K562 (cell line): ENCODE measurements around the gene CNTN5. TPM values are rescaled to one million over a fixed set of nuclear protein-coding genes. Genes with fewer than 3 reads are reported as not detected.

Source experiments
- ATAC-seq: fragments of 200-7000 bp; cut with Tn5 transposase; 3 replicates; pipeline ENCODE4 v1.9.1; 2020; ENCODE audit warnings: moderate library complexity
- BruUV-seq: library from RNA; stranded (reverse); fragments of 400-500 nt; replicated peaks from 2 replicates; lab custom pipeline; 2021; lab: Mats Ljungman, UMichigan
- CTCF ChIA-PET: fragments of 300-600 bp; formaldehyde crosslinking; extraction: SDS; loops from one replicate; lab custom pipeline; 2021; ENCODE audit warnings: low intra/inter-chr PET ratio; lab: Yijun Ruan, JAX
- POLR2A ChIA-PET: fragments of 300-600, 350-650 bp; sonication (Branson Sonifier 250); formaldehyde crosslinking; extraction: SDS; loops from one replicate; lab custom pipeline; 2021; ENCODE audit warnings: antibody characterized with exemption, inconsistent platforms; lab: Yijun Ruan, JAX
- DNase-seq, 4 experiments: peaks; one replicate each; pipeline versions ENCODE4 v3.0.0 to v3.0.0-alpha.2; 2011 to 2018; ENCODE audit warnings: low spot score in 3 of 4, mixed read lengths in 3 of 4; ENCODE audit errors: extremely low read depth in 1 of 4
- FAIRE-seq: peaks from 2 replicates; lab custom pipeline; 2011; peaks lifted over from hg19 to GRCh38; lab: Jason Lieb, UNC
- H2AFZ ChIP-seq: 2 replicates; pipeline ENCODE4 v1.6.0; 2011; ENCODE audit warnings: low read depth, low read length, control low read depth, inconsistent platforms
- H3K27ac ChIP-seq: fragments of 200-600 bp; 3 replicates; pipeline ENCODE4 v1.8.0; 2011; ENCODE audit warnings: low read depth, mild to moderate bottlenecking, control low read depth, inconsistent platforms, low read length, moderate library complexity, mixed read lengths; ENCODE audit errors: extremely low read depth
- H3K27me3 ChIP-seq, 2 experiments: fragments of 300-600 bp in 1 of 2; 2 replicates in 1 of 2; 3 replicates in 1 of 2; pipeline versions ENCODE4 v1.6.0 to v1.8.0; 2011; ENCODE audit warnings: inconsistent platforms in 2 of 2, low read length in 2 of 2, mild to moderate bottlenecking in 1 of 2, mixed read lengths in 1 of 2, moderate library complexity in 1 of 2; ENCODE audit not compliant: control insufficient read depth in 2 of 2, insufficient read depth in 2 of 2
- H3K36me3 ChIP-seq: fragments of 300-600 bp; 3 replicates; pipeline ENCODE4 v1.8.0; 2011; ENCODE audit warnings: mild to moderate bottlenecking, low read length, inconsistent platforms; ENCODE audit not compliant: control insufficient read depth, insufficient read depth
- H3K4me1 ChIP-seq, 2 experiments: fragments of 200-600 bp in 1 of 2; replicated peaks in 1 of 2; 2 replicates in 1 of 2; 3 replicates in 1 of 2; pipeline versions ENCODE4 v1.5.1 to v1.8.0; 2011; ENCODE audit warnings: inconsistent platforms in 2 of 2, low read length in 2 of 2, mild to moderate bottlenecking in 1 of 2, mixed read lengths in 1 of 2, moderate library complexity in 1 of 2; ENCODE audit not compliant: control insufficient read depth in 2 of 2, insufficient read depth in 2 of 2
- H3K4me2 ChIP-seq: 2 replicates; pipeline ENCODE4 v1.6.1; 2011; ENCODE audit warnings: low read length, control low read depth, inconsistent platforms, mixed read lengths; ENCODE audit not compliant: insufficient read depth
- H3K4me3 ChIP-seq: fragments of 200-600 bp; sonication (generic), shearing (Covaris generic); 2 replicates; pipeline ENCODE4 v1.5.1; 2016; ENCODE audit warnings: control low read depth, inconsistent platforms
- H3K79me2 ChIP-seq: fragments of 200-600 bp; 3 replicates; pipeline ENCODE4 v1.8.0; 2011; ENCODE audit warnings: low read length, inconsistent platforms; ENCODE audit not compliant: control insufficient read depth, insufficient read depth
- H3K9ac ChIP-seq, 2 experiments: 2 replicates each; pipeline versions ENCODE4 v1.6.0 to v1.6.1; 2011; ENCODE audit warnings: low read depth in 2 of 2, low read length in 2 of 2, control low read depth in 1 of 2, inconsistent platforms in 1 of 2, mild to moderate bottlenecking in 1 of 2, mixed read lengths in 1 of 2; ENCODE audit not compliant: insufficient read depth in 1 of 2
- H3K9me1 ChIP-seq: one replicate; pipeline ENCODE4 v1.6.0; 2011; ENCODE audit warnings: inconsistent platforms, mild to moderate bottlenecking, low read length, moderate library complexity; ENCODE audit not compliant: control insufficient read depth, insufficient read depth
- H3K9me3 ChIP-seq: replicated peaks from 2 replicates; pipeline ENCODE4 v1.5.1; 2011; ENCODE audit warnings: low read depth, low read length, inconsistent platforms; ENCODE audit not compliant: control insufficient read depth, insufficient read depth
- H4K20me1 ChIP-seq: replicated peaks from 2 replicates; pipeline ENCODE4 v1.6.1; 2011; ENCODE audit warnings: low read length, inconsistent platforms, mixed read lengths; ENCODE audit not compliant: control insufficient read depth, insufficient read depth
- ASH1L ChIP-seq: fragments of 450-650 bp; IDR thresholded peaks from 2 replicates; pipeline ENCODE4 v1.6.1; 2018; ENCODE audit warnings: borderline replicate concordance, mild to moderate bottlenecking, low read depth; ENCODE audit not compliant: partially characterized antibody
- CLOCK ChIP-seq: fragments of 250-450 bp; sonication (Bioruptor Pico); IDR thresholded peaks from 2 replicates; pipeline ENCODE4 v1.4.0; 2020; ENCODE audit warnings: mild to moderate bottlenecking, moderate library complexity, borderline replicate concordance
- HIVEP1 ChIP-seq: fragments of 250-450 bp; sonication (Bioruptor Pico); IDR thresholded peaks from 2 replicates; pipeline ENCODE4 v1.4.0; 2020; ENCODE audit warnings: mild to moderate bottlenecking
- PATZ1 ChIP-seq: fragments of 250-450 bp; sonication (Bioruptor Pico); IDR thresholded peaks from 2 replicates; pipeline ENCODE4 v1.5.0; 2020; ENCODE audit warnings: mild to moderate bottlenecking, borderline replicate concordance
- WGBS: fragments of 100-300 bp; shearing (Covaris generic); methylation state at CpG from one replicate; pipeline ENCODE4 v1.1.6; 2016; ENCODE audit warnings: low coverage, mixed read lengths; ENCODE audit not compliant: insufficient coverage; ENCODE audit errors: missing lambda C conversion rate; 5-methylcytosine and 5-hydroxymethylcytosine counted together
- in situ Hi-C: fragments of 300-500 bp; cut with MboI; formaldehyde crosslinking; loops from 4 replicates; pipeline ENCODE4 v1.15.0; 2018; ENCODE audit warnings: inconsistent platforms, mixed read lengths
- intact Hi-C: fragments of 100-400 bp; cut with micrococcal nuclease; formaldehyde crosslinking; loops from 2 replicates; pipeline ENCODE4 v1.14.2; 2022
- polyA plus RNA-seq, 8 experiments: library from polyadenylated mRNA; depleted of rRNA in 4 of 8; stranded (reverse) in 5 of 8; unstranded in 3 of 8; fragments of >200 nt; fragmentation: Nextera tagmentation in 2 of 8; fragmentation: Illumina TruSeq in 1 of 8; extraction: Ambion mirVana in 2 of 8; extraction: Trizol in 1 of 8; gene quantifications; 2 replicates each; pipeline versions ENCODE4 v1.2.1 to v1.2.3, GENCODE V29; 2011 to 2014; ENCODE audit warnings: inconsistent platforms in 1 of 8, missing spikeins in 1 of 8
- total RNA-seq, 7 experiments: library from RNA; depleted of rRNA in 6 of 7; stranded (reverse); fragments of >200 nt in 6 of 7; fragmentation: Illumina TruSeq in 2 of 7; extraction: Trizol in 2 of 7; gene quantifications; 2 replicates each; pipeline versions ENCODE4 v1.2.1 to v1.2.3, GENCODE V29; 2011 to 2021; ENCODE audit warnings: low replicate concordance in 1 of 7
- TF ChIP-seq, protein P1 (sequence below), 2 experiments: fragments of 250-450 bp in 1 of 2; fragments of 450-650 bp in 1 of 2; sonication (Bioruptor Pico) in 1 of 2; IDR thresholded peaks; 2 replicates each; pipeline versions ENCODE4 v1.6.1 to v1.8.0; 2016 to 2021; ENCODE audit warnings: mild to moderate bottlenecking in 2 of 2, moderate library complexity in 2 of 2, missing compliant biosample characterization in 1 of 2, missing genetic modification characterization in 1 of 2
- TF ChIP-seq, protein P2 (sequence below): sonication (generic); formaldehyde crosslinking; IDR thresholded peaks from 2 replicates; pipeline ENCODE4 v1.8.1; 2022; ENCODE audit warnings: missing genetic modification reagents

CNTN5 gene
- total and polyA plus RNA-seq, 9 of the 15 experiments (the other 6 are each of a cell fraction or from before 2014, with no cell fraction given) = 0.03 TPM; not detected in 8

DNA sequence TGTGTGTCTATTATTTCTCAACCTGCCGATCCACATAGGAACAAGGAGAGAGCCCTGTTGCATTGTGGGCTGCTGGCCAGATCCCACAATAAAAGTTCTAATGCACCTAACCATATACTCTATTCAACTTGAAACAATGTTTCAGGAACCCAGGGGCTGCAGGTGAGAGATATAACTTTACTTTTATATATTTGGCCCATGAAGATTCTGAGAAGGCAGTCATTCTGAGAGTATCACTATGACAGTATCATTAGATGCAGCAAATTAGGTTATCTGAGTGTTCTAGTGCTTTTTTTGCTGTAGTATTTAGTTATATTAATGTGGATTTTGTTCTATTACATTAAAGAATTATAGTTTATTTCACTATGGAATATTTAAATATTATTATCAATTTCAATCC, 1011.2 kb downstream of the CNTN5 start:
- DNase-seq (no peak), FAIRE-seq (no peak), ATAC-seq (no peak)
- no peak overlapping the region for H3K4me3 ChIP-seq
- ChIA-PET CTCF (no interaction called here), POLR2A (no interaction called here)
- H3K4me1 ChIP-seq = no peaks in the 10 kb centered on the region
- in situ Hi-C loops (no loop called here), intact Hi-C loops (no loop called here)
- H3K79me2 ChIP-seq = no peaks in the 10 kb centered on the region
- WGBS = 0% methylated on average over 1 of the region's 1 CpG
- no peaks in the 10 kb centered on the region for H3K36me3 ChIP-seq
- TF ChIP-seq HIVEP1 = no peak
- TF ChIP-seq, protein P1, sequence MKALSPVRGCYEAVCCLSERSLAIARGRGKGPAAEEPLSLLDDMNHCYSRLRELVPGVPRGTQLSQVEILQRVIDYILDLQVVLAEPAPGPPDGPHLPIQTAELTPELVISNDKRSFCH (CRISPR knock-in tag; IDR thresholded peaks at IDR 0.05) = no peak
- TF ChIP-seq, protein P1 (tag; IDR thresholded peaks at IDR 0.05) = no peak
- TF ChIP-seq, protein P2, sequence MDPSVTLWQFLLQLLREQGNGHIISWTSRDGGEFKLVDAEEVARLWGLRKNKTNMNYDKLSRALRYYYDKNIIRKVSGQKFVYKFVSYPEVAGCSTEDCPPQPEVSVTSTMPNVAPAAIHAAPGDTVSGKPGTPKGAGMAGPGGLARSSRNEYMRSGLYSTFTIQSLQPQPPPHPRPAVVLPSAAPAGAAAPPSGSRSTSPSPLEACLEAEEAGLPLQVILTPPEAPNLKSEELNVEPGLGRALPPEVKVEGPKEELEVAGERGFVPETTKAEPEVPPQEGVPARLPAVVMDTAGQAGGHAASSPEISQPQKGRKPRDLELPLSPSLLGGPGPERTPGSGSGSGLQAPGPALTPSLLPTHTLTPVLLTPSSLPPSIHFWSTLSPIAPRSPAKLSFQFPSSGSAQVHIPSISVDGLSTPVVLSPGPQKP (CRISPR knock-in tag) = no peak
- no peak for TF ChIP-seq CLOCK (CRISPR knock-in tag)
- TF ChIP-seq ASH1L = no peak
- no peak for TF ChIP-seq PATZ1
- TF ChIP-seq, all 486 proteins: peak for 0
- Histone ChIP-seq H3K9ac (no peak overlapping the region), H3K4me2 (no peak overlapping the region), H3K9me3 (no peaks in the 10 kb centered on the region), H3K27me3 (no peaks in the 10 kb centered on the region), H3K27ac (no peak overlapping the region), H4K20me1 (no peaks in the 10 kb centered on the region), H3K9me1 (no peaks in the 10 kb centered on the region), H2AFZ (no peak overlapping the region)
- no TSS peak for BruUV-seq
